EL (cell line): Measurements from ENCODE around the gene TRPV4.

ENCODE experiments used
- DNase-seq: peaks from one replicate; pipeline ENCODE4 v3.0.0-alpha.2; 2016

Gene TRPV4

DNA sequence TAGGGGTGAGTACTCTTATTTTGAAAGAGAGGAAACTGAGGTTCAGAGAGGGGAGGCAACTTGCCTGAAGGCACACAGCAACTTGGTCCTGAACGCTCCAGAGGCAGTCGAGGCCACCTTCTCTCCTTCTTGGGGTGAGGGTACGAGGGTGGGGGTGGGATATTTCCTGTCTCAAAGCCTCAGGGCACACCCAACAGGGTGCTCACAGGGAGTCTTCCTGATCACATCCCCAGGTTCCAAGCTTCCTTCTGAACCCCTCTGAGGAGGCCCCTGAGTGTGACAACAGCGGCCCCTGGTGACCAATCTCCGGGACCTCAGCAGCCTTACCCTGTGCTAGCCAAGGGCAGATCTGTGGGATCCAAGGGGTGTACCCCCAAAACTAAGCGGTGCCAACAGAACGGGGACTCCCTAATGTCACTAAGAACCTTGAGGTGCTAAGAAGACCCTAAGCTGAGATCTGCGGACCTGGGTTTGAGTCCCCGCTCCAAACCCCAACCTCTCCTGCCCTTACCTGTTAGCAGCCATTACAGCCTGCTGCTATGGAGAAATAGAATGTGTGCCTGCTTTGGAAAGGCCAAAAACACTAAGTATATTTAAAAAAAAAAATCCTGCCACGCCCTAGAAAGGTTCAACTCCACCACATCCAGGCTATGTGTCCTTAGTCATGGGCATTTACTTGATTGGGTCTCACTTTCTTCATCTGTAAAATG, 57.9 kb downstream of the TRPV4 start:
- peak; percentile 68 for DNase-seq

DNA sequence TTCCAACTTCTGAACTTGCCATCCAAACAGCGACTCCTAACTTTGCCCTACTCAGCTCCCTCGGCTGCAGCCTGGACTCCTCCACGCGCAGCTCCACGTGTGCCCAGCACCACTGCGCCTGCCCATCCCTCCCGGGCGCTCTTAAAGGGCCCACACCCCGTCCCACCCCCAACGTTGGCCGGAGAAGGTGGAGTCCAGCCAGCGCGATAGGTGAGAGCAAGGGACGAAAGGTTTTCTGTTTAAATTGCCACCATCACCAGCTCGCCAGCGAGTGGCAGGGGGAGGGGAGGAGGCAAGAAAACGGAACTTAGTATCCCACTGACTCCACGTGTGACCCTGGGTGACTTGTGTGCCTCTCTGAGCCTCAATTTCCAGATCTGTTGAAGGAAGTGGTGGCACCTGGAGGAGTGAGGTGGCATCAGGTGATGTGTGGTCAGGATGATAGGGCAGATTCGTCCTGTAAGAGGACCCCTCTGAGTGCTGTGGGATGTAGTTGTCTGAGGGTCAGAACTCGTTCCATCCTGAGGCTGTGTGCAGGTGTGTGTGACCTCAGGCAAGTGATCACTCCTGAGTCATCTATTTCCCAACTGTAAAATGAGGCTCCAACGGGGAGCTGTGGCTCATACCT, 59.7 kb downstream of the TRPV4 start:
- DNase-seq, result no peak

GRCh38 chr12:109772622-109773321, 60.4 kb downstream of the TRPV4 start:
- no peak for DNase-seq

- no peak for DNase-seq
Measured at GRCh38 chr12:109771746-109772621, 61.2 kb downstream of the TRPV4 start.

GRCh38 chr12:109770861-109771670, 62.1 kb downstream of the TRPV4 start:
- DNase-seq, result no peak

DNA sequence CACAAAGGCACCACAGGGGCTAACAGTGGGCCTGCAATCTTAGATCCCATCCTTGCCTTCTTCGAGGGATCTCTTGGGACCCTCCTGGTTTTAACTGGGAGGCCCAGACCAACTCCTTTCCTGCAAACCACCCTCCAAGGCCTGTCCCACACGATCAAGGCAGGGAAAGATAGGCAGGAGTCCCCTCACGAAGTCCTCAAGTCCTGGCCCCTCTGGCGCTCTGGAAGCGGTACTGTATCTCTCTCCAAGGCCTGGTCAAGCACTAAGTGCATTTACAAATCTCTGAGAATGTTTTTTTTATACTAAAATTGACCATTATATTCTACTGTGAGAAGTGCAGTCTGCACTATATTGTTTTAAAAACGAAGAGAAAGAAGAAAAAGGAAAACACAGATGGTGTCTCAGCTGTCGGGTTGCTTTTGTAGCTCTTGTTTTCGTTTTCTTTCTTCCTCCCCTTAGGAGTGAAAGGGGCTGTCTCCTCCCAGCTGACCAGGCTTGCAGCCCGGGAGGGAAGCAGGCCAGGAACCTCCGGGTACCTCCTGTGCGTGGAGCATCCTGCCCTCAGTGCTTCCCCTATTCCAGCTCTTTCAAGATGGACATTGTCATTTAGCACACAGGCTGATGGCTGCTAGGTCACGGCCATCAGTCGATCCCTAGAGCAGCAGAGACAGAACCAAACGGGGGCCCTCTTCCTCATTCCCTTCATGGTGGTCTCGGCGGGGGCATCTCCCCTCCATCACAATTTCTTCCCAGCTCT, 62.9 kb downstream of the TRPV4 start:
- no peak for DNase-seq

- no peak for DNase-seq
Measured at GRCh38 chr12:109768901-109769670, 64.1 kb downstream of the TRPV4 start.

DNA sequence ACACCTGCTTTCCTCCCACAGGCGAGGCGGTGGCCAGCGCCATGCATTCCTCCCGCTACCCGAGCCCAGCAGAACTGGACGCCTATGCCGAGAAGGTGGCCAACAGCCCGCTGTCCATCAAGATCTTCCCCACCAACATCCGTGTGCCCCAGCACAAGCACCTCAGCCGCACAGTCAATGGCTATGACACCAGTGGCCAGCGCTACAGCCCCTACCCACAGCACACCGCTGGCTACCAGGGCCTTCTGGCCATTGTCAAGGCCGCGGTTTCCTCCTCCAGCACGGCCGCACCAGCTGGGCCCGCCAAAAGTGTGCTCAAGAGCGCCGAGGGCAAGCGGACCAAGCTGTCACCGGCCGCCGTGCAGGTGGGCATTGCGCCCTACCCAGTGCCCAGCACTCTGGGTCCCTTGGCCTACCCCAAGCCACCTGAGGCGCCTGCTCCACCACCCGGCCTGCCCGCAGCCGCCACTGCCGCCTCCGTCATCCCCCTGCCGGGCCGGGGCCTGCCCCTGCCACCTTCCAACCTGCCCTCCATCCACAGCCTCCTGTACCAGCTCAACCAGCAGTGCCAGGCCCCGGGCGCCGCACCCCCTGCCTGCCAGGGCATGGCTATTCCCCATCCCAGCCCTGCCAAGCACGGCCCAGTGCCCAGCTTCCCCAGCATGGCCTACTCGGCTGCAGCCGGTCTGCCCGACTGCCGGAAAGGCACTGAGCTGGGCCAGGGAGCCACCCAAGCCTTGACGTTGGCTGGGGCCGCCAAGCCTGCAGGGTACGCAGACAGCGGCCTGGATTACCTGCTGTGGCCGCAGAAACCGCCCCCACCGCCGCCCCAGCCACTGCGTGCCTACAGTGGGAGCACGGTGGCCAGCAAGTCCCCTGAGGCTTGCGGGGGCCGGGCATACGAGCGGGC, 65.0 kb downstream of the TRPV4 start:
- no peak for DNase-seq

DNA sequence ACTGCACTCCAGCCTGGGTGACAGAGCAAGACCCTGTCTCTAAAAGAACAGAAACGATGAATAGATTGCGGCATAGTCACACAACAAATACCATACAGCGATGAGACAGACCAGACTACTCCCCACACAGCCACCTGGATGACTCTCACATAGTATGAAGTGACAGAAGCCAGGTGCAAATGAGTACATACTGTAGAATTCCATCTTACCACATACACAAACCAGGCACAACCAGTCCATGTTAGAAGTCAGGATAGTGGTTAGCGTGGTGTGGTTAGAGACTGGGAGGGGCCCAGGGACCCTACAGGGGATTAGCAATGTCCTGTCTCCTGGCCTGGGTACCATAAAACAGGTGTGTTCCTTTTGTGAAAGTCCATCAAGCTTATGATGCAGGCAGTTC, 65.7 kb downstream of the TRPV4 start:
- no peak for DNase-seq

DNA sequence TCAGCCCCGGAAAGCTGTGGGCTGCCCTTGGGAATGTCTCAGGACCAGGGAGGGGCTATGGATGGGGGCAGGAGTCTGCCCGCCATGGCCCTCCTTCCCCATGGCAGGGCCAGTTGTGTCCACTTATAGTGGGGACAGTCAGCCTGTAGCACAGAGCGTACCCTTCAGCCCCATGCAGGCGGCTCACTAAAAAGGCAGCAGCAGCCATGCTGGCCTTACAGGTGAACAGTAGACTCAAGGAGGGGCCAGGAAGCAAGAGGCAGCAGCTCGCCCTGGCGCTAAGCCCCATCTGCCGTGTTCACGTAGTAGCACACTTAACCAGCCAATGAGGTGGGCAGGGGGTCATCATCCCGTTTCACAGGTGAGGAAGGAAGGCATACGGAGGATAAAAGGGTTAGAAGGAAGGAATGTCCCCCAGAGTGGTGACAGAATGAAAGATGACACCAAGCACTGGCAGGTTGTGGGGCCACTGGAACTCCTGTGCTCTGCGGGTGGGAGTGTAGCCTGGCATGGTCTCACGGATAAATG, 66.9 kb downstream of the TRPV4 start:
- no peak for DNase-seq

DNA sequence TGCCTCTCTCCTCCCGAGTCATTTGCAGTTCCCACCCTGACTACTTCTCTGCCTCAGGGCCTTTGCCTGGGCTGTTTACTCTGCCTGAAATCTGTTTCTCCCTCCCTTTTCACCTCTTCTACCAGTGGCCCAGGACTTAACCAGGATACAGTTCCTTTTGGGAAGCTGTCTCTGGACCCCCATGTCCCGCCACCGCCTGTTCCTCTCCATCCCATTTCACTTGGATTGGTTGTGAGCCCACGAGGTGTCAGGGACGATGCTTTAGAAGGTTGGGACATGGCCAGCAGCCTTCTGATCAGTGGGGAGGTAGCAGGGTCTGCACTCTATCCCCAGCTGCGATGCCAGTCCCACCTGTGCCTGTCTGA, 67.8 kb downstream of the TRPV4 start:
- DNase-seq, result no peak

- DNase-seq, result no peak
Measured at GRCh38 chr12:109764776-109765445, 68.3 kb downstream of the TRPV4 start.

GRCh38 chr12:109764123-109764522, 69.1 kb downstream of the TRPV4 start:
- DNase-seq, result no peak

DNA sequence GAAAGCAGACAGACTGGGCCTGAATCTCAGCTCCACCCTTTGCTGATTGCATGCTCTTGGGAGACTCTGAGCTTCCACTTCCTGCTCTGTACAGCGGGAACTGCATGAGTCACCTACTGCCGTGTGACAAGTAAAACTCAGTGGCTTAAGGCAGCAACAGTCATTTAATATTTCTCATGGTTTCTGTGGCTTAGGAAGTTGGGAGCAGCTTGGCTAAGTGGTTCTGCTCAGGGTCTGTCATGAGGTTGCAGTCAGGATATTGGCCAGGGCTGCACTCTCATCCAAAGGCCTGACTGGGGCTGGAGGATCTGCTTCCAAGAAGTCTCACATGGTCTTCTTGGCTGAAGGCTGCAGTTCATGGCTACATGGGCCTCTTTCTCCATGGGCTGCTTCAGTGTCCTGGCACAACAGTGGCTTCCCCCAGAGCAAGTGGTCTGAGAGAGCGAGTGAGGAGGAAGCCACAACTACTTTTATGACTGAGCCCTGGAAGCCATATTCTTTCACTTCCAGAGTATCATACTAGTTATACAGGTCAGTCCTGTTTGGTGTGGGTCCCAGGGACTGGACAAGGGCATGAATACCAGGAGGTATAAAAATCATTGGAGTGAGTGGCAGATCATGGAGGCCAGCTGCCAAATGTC, 69.9 kb downstream of the TRPV4 start:
- DNase-seq, result peak; percentile 77

- no peak for DNase-seq
Measured at GRCh38 chr12:109762673-109763191, 70.5 kb downstream of the TRPV4 start.

- no peak for DNase-seq
Measured at GRCh38 chr12:109762071-109762672, 71.0 kb downstream of the TRPV4 start.
